ENCODE results near the gene FHAD1. TPM values are rescaled to one million over a fixed set of nuclear protein-coding genes. Genes with fewer than 3 reads are reported as not detected.
"Not testable (repeated sequence)": the region's sequence is repeated elsewhere in the genome, so short reads cannot be mapped to it uniquely, and the experiment has no call there.

The FHAD1 gene
- total RNA-seq, 1 donor from 2014 or later, result 0.21 TPM

- Histone ChIP-seq H3K36me3 (ENCODE audit: control insufficient read depth, insufficient read depth, low read length) (peaks cover 1% of the 10 kb centered on the region), H3K4me3 (ENCODE audit: low read depth, low read length) (no peak overlapping the region), H3K27me3 (ENCODE audit: control insufficient read depth, insufficient read depth, low read length) (no peaks in the 10 kb centered on the region)
- no peak for DNase-seq (ENCODE audit: low read depth)
- TF ChIP-seq CTCF (IDR thresholded peaks at IDR 0.05; ENCODE audit: insufficient read depth, low read length, poor library complexity, severe bottlenecking), result no peak
Observed at GRCh38 chr1:15425521-15425920, 178.5 kb downstream of the FHAD1 start.

GRCh38 chr1:15425958-15426357 is 178.9 kb downstream of the FHAD1 start:
- DNase-seq (ENCODE audit: low read depth), result no peak
- Histone ChIP-seq H3K27me3 (ENCODE audit: control insufficient read depth, insufficient read depth, low read length) (no peaks in the 10 kb centered on the region), H3K36me3 (ENCODE audit: control insufficient read depth, insufficient read depth, low read length) (peaks cover 1% of the 10 kb centered on the region), H3K4me3 (ENCODE audit: low read depth, low read length) (no peak overlapping the region)
- TF ChIP-seq CTCF (IDR thresholded peaks at IDR 0.05; ENCODE audit: insufficient read depth, low read length, poor library complexity, severe bottlenecking), result no peak

- Histone ChIP-seq H3K36me3 (ENCODE audit: control insufficient read depth, insufficient read depth, low read length) (peaks cover 1% of the 10 kb centered on the region), H3K4me3 (ENCODE audit: low read depth, low read length) (no peak overlapping the region), H3K27me3 (ENCODE audit: control insufficient read depth, insufficient read depth, low read length) (no peaks in the 10 kb centered on the region)
- no peak for TF ChIP-seq CTCF (IDR thresholded peaks at IDR 0.05; ENCODE audit: insufficient read depth, low read length, poor library complexity, severe bottlenecking)
- DNase-seq (ENCODE audit: low read depth), result no peak
Observed at GRCh38 chr1:15426492-15427279, 179.7 kb downstream of the FHAD1 start.

- H3K36me3 ChIP-seq (ENCODE audit: control insufficient read depth, insufficient read depth, low read length), result peaks cover 1% of the 10 kb centered on the region
- no peak for TF ChIP-seq CTCF (IDR thresholded peaks at IDR 0.05; ENCODE audit: insufficient read depth, low read length, poor library complexity, severe bottlenecking)
- H3K27me3 ChIP-seq (ENCODE audit: control insufficient read depth, insufficient read depth, low read length), result no peaks in the 10 kb centered on the region
- H3K4me3 ChIP-seq (ENCODE audit: low read depth, low read length), result no peak overlapping the region
- no peak for DNase-seq (ENCODE audit: low read depth)
Observed at GRCh38 chr1:15427280-15427666, 180.2 kb downstream of the FHAD1 start.

- H3K4me3 ChIP-seq (ENCODE audit: low read depth, low read length); H3K27me3 ChIP-seq (ENCODE audit: control insufficient read depth, insufficient read depth, low read length); H3K36me3 ChIP-seq (ENCODE audit: control insufficient read depth, insufficient read depth, low read length); DNase-seq (ENCODE audit: low read depth): not testable (repeated sequence)
Observed at GRCh38 chr1:15428252-15428651, 181.2 kb downstream of the FHAD1 start.

- no peaks in the 10 kb centered on the region for H3K27me3 ChIP-seq (ENCODE audit: control insufficient read depth, insufficient read depth, low read length)
- H3K36me3 ChIP-seq (ENCODE audit: control insufficient read depth, insufficient read depth, low read length), result peaks cover 1% of the 10 kb centered on the region
- TF ChIP-seq CTCF (IDR thresholded peaks at IDR 0.05; ENCODE audit: insufficient read depth, low read length, poor library complexity, severe bottlenecking), result no peak
- no peak overlapping the region for H3K4me3 ChIP-seq (ENCODE audit: low read depth, low read length)
- no peak for DNase-seq (ENCODE audit: low read depth)
Observed at GRCh38 chr1:15428815-15429435, 181.9 kb downstream of the FHAD1 start.
